Psoas muscle (tissue), 8 donors: ENCODE measurements around the gene YIF1B. TPM values are rescaled to one million over a fixed set of nuclear protein-coding genes. Genes with fewer than 3 reads are reported as not detected.

Experiments
- ATAC-seq, 4 donors: fragments of 200-7000 bp; cut with Tn5 transposase; one replicate each; pipeline ENCODE4 v1.9.1; 2020; ENCODE audit warnings: moderate library complexity in 3 of 4, mild to moderate bottlenecking in 2 of 4
- DNase-seq, 2 donors: peaks; one replicate each; pipeline ENCODE4 v3.0.0-alpha.2; 2020
- H3K27ac ChIP-seq: fragments of 200-600 bp; one replicate; pipeline ENCODE4 v1.8.0; 2022
- H3K27me3 ChIP-seq, 3 donors: fragments of 200-600 bp in 1 of 3; one replicate each; pipeline versions ENCODE4 v1.6.1 to v1.8.0; 2013 to 2022; ENCODE audit warnings: low read length in 2 of 3, mild to moderate bottlenecking in 2 of 3, moderate library complexity in 1 of 3; ENCODE audit not compliant: insufficient read depth in 3 of 3
- H3K36me3 ChIP-seq, 2 donors: fragments of 200-600 bp in 1 of 2; one replicate each; pipeline versions ENCODE4 v1.6.1 to v1.8.0; 2013 to 2022; ENCODE audit warnings: low read depth in 1 of 2, mild to moderate bottlenecking in 1 of 2, moderate library complexity in 1 of 2; ENCODE audit not compliant: insufficient read depth in 1 of 2
- H3K4me1 ChIP-seq: fragments of 200-600 bp; one replicate; pipeline ENCODE4 v1.8.0; 2022
- H3K4me3 ChIP-seq: fragments of 200-600 bp; one replicate; pipeline ENCODE4 v1.8.0; 2022; ENCODE audit warnings: mild to moderate bottlenecking
- H3K9me3 ChIP-seq: fragments of 200-600 bp; one replicate; pipeline ENCODE4 v1.8.0; 2022
- CTCF ChIP-seq: fragments of 200-600 bp; IDR thresholded peaks from one replicate; pipeline ENCODE4 v1.8.0; 2022; ENCODE audit warnings: antibody characterized with exemption
- WGBS, 3 donors: extraction: QIAGEN DNeasy Blood & Tissue Kit; methylation state at CpG; one replicate each; pipeline versions ENCODE4 v1.1.6 to v1.1.7; 2013; 5-methylcytosine and 5-hydroxymethylcytosine counted together
- intact Hi-C, 2 donors: fragments of 100-400 bp; cut with DNase I; formaldehyde crosslinking; loops; one replicate each; pipeline versions ENCODE4 v1.11.0 to v1.14.2; 2022
- polyA plus RNA-seq, 3 donors: library from polyadenylated mRNA; stranded (reverse); fragments of 200-250 nt; gene quantifications; one replicate each; pipeline ENCODE4 v1.2.3, GENCODE V29; 2013
- total RNA-seq, 4 donors: library from RNA; stranded (reverse); fragmentation: NEBNext Ultra II Directional in 2 of 4; extraction: Animal tissue kit (Norgen Biotek cat#: 25700) in 2 of 4; gene quantifications; one replicate each; pipeline versions ENCODE4 v1.2.1 to v1.2.4, GENCODE V29; 2021 to 2023
- donor health status: healthy with polysubstance abuse.
- donor health status: DM: no; HTN: no; CAD: no; lungs with moderate emphysema.
- donor health status: Bipolar disorder and iron deficiency.
- donor health status: healthy.
- donor health status: DM: yes; HTN: yes; CAD: no.
- donor health status: DM: no; HTN: no; CAD: no.
- donor health status: DM: no; HTN: no; CAD: no.
- donor health status: DM: yes; HTN: yes; CAD: no.

Gene YIF1B
- total and polyA plus RNA-seq, 7 donors: 20.1 to 57.7 (median 27.2) TPM

- H3K27ac ChIP-seq: no peak overlapping the region
- WGBS, 3 donors: 85 to 91% (median 88%) methylated on average over 7 of the region's 7 CpGs
- H3K36me3 ChIP-seq: no peaks in the 10 kb centered on the region
- intact Hi-C loops: loop anchor here in 1 of 2 donors (5.0 kb wide), 3 partner anchors 87 to 427 kb away; no protein-coding TSS in a partner anchor
- H3K4me1 ChIP-seq: no peaks in the 10 kb centered on the region
- no peaks in the 10 kb centered on the region for H3K9me3 ChIP-seq
- no peak for ATAC-seq
- H3K27me3 ChIP-seq: no peaks in the 10 kb centered on the region
- no peak for TF ChIP-seq CTCF
- H3K4me3 ChIP-seq: no peak overlapping the region
- DNase-seq: no peak
Observed at GRCh38 chr19:38329651-38330050, 13.9 kb upstream of the YIF1B start.

GRCh38 chr19:38326591-38326990 lies 10.8 kb upstream of the YIF1B start:
- intact Hi-C loops: no loop called here
- no peak for TF ChIP-seq CTCF
- WGBS, 3 donors: 91 to 92% (median 92%) methylated on average over 22 of the region's 22 CpGs
- Histone ChIP-seq H3K4me1 (no peaks in the 10 kb centered on the region), H3K9me3 (no peaks in the 10 kb centered on the region), H3K27me3 (no peaks in the 10 kb centered on the region), H3K36me3 (no peaks in the 10 kb centered on the region), H3K4me3 (no peak overlapping the region), H3K27ac (no peak overlapping the region)
- no peak for ATAC-seq
- DNase-seq: no peak

- 92 to 95% (median 93%) methylated on average over 4 of the region's 4 CpGs for whole genome bisulfite sequencing, 3 donors
- intact Hi-C loops: no loop called here
- Histone ChIP-seq H3K27me3 (peaks cover 0 to 13% (median 0%) of the 10 kb centered on the region in 3 donors), H3K27ac (no peak overlapping the region), H3K9me3 (no peaks in the 10 kb centered on the region), H3K4me1 (peaks cover 4% of the 10 kb centered on the region), H3K4me3 (no peak overlapping the region), H3K36me3 (no peaks in the 10 kb centered on the region)
- TF ChIP-seq CTCF: no peak
- DNase-seq (no peak), ATAC-seq (no peak)
Observed at GRCh38 chr19:38324431-38324830, 8.7 kb upstream of the YIF1B start.

GRCh38 chr19:38323291-38323690 lies 7.5 kb upstream of the YIF1B start:
- ATAC-seq: no peak
- TF ChIP-seq CTCF: no peak
- Histone ChIP-seq H3K4me1 (peaks cover 8% of the 10 kb centered on the region), H3K27me3 (peaks cover 0 to 15% (median 0%) of the 10 kb centered on the region in 3 donors), H3K4me3 (no peak overlapping the region), H3K36me3 (no peaks in the 10 kb centered on the region), H3K27ac (no peak overlapping the region), H3K9me3 (no peaks in the 10 kb centered on the region)
- DNase-seq: no peak
- 52 to 56% (median 54%) methylated on average over 7 of the region's 7 CpGs for WGBS, 3 donors
- intact Hi-C loops: no loop called here

- intact Hi-C loops: no loop called here
Observed at GRCh38 chr19:38321646-38322196, 6.0 kb upstream of the YIF1B start.

More at GRCh38 chr19:38321646-38322196, 6.0 kb upstream of the YIF1B start:
- DNase-seq (no peak), ATAC-seq (no peak)
- Histone ChIP-seq H3K27ac (no peak overlapping the region), H3K36me3 (no peaks in the 10 kb centered on the region), H3K4me3 (no peak overlapping the region), H3K9me3 (no peaks in the 10 kb centered on the region), H3K4me1 (peaks cover 8% of the 10 kb centered on the region), H3K27me3 (peaks cover 0 to 15% (median 0%) of the 10 kb centered on the region in 3 donors)
- no peak for TF ChIP-seq CTCF
- WGBS, 3 donors: 60 to 74% (median 68%) methylated on average over 11 of the region's 11 CpGs
